DND-41 (cell line): ENCODE results near the gene MYCN.

Experiments used
- EZH2 ChIP-seq: IDR thresholded peaks from 3 replicates; pipeline ENCODE4 v1.6.1; 2012; ENCODE audit warnings: borderline replicate concordance, low read depth, mild to moderate bottlenecking, moderate library complexity, low read length, inconsistent platforms; ENCODE audit not compliant: severe bottlenecking
- TF ChIP-seq, protein P1 (sequence below): IDR thresholded peaks from 2 replicates; pipeline ENCODE4 v1.5.1; 2012; ENCODE audit warnings: borderline replicate concordance, low read length, moderate library complexity, mild to moderate bottlenecking; ENCODE audit not compliant: poor library complexity, severe bottlenecking; ENCODE audit errors: extremely low read depth

DNA sequence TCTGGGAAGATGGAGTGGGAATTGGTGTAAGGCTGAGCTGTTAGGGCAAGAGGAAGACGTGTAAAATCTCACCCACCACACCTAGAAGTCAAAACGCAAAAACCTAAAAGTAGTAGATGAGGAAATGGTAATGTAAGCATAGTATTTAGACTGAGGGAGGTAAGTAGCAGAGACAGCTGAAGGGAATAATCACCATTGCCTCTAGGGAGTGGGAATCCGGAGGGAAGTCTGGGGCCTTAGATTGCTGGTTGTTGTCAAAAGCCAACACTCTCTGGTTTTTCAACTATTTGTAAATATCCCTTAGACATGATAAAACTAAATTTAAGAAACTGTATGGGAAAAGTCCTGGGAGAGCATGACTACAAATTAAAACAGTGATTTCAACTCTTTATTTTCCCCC, 28.7 kb upstream of the MYCN start:
- TF ChIP-seq EZH2: no peak
- TF ChIP-seq, protein P1, sequence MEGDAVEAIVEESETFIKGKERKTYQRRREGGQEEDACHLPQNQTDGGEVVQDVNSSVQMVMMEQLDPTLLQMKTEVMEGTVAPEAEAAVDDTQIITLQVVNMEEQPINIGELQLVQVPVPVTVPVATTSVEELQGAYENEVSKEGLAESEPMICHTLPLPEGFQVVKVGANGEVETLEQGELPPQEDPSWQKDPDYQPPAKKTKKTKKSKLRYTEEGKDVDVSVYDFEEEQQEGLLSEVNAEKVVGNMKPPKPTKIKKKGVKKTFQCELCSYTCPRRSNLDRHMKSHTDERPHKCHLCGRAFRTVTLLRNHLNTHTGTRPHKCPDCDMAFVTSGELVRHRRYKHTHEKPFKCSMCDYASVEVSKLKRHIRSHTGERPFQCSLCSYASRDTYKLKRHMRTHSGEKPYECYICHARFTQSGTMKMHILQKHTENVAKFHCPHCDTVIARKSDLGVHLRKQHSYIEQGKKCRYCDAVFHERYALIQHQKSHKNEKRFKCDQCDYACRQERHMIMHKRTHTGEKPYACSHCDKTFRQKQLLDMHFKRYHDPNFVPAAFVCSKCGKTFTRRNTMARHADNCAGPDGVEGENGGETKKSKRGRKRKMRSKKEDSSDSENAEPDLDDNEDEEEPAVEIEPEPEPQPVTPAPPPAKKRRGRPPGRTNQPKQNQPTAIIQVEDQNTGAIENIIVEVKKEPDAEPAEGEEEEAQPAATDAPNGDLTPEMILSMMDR: no peak
